Retinal pigment epithelial cell (primary cell): ENCODE data around the gene OR5K1.
A peak's percentile ranks its signal among the peaks of the same experiment; 100 is the strongest.

ENCODE experiments used
- DNase-seq: peaks from one replicate; pipeline ENCODE4 v3.0.0-alpha.2; 2010; ENCODE audit warnings: low read depth
- H3K4me3 ChIP-seq: 2 replicates; pipeline ENCODE4 v1.5.1; 2011; ENCODE audit warnings: mild to moderate bottlenecking, low read length, control low read depth, moderate library complexity
- TF ChIP-seq, protein P1 (sequence below): conservative IDR thresholded peaks from 2 replicates; pipeline ENCODE4 v1.5.1; 2011; ENCODE audit warnings: low read depth, low read length, control low read depth, inconsistent platforms

Gene OR5K1

DNA sequence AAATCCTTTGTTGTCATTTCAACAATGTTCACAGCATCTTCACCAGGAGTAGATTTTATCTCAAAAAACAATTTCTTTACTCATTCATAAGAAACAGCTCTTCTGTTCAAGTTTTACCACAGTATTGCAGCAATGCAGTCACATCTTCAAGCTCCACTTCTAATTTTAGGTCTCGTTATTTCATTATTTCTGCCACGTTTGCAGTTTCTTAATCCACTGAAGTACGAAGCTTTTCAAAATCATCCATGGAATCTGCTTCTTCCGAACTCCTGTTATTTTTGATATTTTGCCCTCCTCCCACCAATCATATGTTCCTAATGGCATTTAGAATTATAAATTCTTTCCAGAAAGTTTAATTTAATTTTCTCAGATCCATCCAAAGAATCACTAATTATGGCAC lies 12.6 kb upstream of the OR5K1 start:
- H3K4me3 ChIP-seq: no peak overlapping the region
- peak; percentile 23 for DNase-seq
- TF ChIP-seq, protein P1, sequence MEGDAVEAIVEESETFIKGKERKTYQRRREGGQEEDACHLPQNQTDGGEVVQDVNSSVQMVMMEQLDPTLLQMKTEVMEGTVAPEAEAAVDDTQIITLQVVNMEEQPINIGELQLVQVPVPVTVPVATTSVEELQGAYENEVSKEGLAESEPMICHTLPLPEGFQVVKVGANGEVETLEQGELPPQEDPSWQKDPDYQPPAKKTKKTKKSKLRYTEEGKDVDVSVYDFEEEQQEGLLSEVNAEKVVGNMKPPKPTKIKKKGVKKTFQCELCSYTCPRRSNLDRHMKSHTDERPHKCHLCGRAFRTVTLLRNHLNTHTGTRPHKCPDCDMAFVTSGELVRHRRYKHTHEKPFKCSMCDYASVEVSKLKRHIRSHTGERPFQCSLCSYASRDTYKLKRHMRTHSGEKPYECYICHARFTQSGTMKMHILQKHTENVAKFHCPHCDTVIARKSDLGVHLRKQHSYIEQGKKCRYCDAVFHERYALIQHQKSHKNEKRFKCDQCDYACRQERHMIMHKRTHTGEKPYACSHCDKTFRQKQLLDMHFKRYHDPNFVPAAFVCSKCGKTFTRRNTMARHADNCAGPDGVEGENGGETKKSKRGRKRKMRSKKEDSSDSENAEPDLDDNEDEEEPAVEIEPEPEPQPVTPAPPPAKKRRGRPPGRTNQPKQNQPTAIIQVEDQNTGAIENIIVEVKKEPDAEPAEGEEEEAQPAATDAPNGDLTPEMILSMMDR: no peak

DNA sequence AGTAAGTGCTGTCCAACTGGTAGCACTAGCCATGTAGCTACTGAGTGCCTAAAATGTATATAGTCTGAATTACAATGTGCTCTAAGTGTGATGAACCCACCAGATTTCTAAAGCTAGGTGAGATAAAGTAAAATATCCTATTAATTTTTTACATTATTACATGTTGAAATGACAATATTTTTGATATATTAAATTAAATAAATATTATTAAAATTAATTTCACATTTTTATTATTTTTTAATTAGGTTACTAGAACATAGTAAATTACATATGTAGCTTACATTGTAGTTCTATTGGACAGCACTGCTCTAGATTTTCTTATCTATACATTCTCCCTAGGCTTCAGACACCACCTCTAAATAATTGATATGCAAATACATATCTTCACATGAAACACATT lies 9.2 kb upstream of the OR5K1 start:
- H3K4me3 ChIP-seq: no peak overlapping the region
- TF ChIP-seq, protein P1: no peak
- DNase-seq: no peak

DNA sequence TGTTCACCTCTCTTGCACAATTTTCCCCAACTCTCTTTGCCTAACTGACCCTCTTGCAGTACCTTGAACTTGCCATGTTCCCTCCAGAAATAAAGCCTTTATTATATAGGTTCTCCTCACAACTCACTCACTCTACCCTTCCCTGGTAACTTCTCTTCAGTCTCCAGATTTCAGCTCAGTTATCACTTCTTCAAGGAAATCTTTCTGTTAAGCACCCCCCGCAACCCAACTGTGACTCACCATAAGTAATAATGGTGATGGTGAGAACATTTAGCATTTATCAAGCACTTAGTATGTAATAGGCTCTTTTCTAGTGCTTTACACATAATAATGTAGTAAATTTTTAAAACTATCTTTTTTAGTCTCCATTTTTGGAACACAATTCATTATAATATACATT lies 8.1 kb upstream of the OR5K1 start:
- TF ChIP-seq, protein P1: no peak
- no peak for DNase-seq
- no peak overlapping the region for H3K4me3 ChIP-seq

DNA sequence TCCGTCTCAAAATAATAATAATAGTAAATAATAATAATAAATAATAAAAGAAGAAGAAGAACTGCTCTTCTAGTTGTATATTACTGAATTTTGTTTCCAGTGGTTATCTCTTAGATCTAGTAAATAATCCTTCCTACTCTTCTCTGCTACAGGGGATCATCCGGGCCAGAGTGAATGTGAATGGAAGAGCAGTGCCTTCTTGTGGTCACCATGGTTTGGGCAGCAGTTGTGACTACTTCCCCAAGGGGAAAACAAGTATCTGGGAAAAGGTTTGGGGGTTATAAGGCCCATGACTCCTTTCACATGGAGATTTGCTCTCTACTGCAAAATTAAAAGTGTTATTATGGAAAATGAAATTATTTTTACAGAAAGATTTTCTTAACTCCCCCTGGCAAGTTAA lies 5.5 kb upstream of the OR5K1 start:
- TF ChIP-seq, protein P1: no peak
- no peak for DNase-seq
- H3K4me3 ChIP-seq: no peak overlapping the region

DNA sequence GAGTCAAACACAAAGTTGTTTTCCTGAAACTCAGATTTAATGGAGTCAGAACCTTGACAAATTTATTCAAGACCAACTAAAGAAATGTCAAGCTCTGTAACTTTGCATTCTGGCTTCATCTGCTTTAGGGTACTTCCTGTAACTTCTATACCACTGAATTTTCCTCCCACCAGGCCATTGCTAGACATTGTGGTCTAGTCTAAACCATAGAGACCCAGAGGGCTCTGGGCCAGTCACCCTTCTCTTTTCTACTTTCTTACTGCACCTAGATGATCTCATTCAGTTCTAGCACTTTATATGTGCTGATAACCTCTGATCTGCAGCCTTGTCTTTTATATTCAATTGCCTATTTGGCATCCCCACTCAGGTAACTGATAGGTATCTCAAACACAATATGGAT lies 2.8 kb upstream of the OR5K1 start:
- no peak for DNase-seq
- no peak overlapping the region for H3K4me3 ChIP-seq
- TF ChIP-seq, protein P1: no peak

DNA sequence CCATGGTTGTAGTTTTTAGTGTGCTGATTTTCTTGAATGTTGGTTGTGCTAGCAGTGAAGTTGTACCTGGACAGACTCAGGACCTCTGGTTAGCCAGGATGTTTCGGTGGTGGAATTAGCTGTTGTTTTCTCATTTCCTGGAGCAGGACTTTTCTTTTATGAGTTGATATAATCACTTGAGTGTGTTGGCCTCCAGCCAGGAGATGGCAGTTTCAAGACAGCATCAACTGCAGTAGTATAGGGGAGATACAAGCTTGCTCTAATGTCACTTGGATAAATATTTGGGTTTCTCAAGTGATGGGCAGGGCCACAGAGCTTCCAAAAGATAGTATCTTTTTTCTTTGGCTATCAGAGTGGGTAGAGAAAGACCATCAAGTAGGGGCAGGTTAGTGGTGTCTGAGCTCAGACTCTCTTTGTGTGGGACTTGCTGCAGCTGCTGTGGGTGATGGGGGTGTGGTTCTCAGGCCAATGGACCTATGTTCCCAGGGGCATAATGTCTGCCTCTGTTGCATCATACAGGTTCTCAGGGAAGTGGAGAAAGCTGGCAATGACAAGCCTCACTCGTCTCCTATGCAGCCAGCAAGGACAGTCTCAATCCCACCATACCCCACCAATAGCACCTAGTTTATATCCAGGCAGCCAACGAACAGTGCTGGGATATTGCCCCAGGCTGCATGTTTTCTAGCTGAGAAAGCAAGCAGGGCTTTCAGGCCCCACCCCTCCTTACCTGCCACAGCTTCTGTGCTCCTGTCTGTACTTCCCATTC lies 19.9 kb downstream of the OR5K1 start:
- TF ChIP-seq, protein P1: no peak
- H3K4me3 ChIP-seq: no peak overlapping the region
- DNase-seq: no peak

DNA sequence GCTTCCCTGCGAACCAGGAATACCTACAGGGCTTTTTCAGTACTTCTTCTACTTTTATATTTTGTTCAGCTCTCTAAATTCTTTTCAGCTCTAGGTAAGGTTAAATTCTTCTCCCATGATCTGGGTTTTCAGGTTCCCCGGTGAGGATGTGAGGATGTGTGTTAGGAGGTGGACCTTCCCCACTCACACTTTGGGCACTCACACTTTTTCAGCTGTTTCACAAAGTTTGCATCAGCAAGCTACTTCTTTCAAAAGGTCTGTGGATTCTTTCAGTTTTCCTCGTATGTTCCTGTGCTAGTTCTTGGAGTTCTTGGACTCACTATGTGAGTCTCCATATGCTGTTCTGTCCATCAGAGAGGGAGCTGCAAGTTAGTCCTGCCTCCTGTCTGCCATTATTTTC lies 20.6 kb downstream of the OR5K1 start:
- TF ChIP-seq, protein P1: no peak
- H3K4me3 ChIP-seq: no peak overlapping the region
- DNase-seq: no peak
